GM19023 (cell line): ENCODE results near the gene MTHFD1L.
"Not testable (repeated sequence)": the region's sequence is repeated elsewhere in the genome, so short reads cannot be mapped to it uniquely, and the experiment has no call there.

Experiments
- ATAC-seq: cut with Tn5 transposase; IDR thresholded peaks from one replicate; pipeline ENCODE4 v1.9.1; 2021; ENCODE audit warnings: mild to moderate bottlenecking, moderate library complexity; ENCODE audit not compliant: unreplicated experiment

MTHFD1L gene

DNA sequence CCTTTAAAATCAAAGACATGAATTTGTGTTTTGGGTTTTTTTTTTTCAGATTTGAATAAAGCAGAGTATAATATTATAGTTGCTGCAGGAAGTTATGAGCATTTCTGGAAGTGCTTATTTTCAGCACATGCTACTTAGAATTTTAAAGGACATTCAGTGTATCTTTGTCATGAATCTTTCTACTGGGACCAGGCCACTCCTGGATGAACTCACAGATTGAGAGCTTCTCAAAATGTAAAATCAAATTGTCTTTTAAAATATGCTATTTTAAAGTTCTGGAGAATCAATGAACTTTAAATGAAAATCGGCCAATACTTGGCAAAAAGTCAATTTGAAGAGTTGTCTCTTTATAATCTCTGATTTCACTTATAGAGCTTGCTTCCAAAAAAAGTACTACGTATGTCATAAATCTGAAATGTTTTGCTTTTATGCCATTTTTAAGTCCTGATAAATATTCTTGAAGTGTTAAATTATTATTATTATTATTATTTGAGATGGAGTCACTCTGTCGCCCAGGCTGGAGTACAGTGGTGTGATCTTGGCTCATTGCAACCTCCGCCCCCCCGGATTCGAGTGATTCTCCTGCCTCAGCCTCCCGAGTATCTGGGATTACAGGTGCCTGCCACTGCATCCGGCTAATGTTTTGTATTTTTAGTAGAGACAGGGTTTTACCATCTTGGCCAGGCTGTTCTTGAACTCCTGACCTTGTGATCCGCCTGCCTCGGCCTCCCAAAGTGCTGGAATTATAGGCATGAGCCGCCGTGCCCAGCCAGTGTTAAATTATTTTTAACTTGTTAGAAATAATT, 198.5 kb downstream of the MTHFD1L start:
- no peak for ATAC-seq

DNA sequence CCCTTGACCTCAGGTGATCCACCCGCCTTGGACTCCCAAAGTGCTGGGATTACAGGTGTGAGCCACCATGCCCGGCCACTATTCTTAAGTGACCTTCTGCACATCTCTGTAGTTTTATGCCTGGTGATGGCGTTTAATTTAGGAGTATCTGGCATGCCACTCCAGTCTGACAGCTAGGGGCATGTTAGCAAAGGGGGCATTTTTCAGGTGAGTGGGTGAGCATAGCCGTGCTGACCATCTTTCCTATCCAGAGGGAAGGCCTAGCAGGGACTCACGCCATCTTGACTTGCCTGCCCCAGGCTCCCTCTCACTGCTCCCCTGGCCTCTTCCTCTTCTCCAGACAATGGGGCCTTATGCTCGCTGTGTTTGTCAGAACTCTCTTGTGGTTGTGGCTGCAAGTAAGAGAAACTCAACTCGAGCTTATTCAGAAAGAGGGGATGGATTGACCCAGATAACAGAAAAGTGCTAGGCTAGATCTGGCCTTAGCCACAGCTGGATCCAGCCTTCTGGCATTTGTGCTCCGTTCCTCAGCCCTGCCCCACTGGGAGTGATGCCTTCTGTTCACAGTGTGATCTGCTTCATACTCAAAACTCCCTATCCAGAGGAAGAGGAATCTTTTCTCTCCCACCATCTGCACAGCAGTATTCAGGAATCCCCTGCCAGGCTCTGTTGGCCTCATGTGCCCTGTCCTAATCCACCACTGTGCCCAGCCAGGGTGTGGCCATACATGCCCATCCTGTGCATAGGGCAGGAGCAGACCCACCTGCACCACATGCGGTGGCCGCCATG, 199.7 kb downstream of the MTHFD1L start:
- ATAC-seq: no peak

DNA sequence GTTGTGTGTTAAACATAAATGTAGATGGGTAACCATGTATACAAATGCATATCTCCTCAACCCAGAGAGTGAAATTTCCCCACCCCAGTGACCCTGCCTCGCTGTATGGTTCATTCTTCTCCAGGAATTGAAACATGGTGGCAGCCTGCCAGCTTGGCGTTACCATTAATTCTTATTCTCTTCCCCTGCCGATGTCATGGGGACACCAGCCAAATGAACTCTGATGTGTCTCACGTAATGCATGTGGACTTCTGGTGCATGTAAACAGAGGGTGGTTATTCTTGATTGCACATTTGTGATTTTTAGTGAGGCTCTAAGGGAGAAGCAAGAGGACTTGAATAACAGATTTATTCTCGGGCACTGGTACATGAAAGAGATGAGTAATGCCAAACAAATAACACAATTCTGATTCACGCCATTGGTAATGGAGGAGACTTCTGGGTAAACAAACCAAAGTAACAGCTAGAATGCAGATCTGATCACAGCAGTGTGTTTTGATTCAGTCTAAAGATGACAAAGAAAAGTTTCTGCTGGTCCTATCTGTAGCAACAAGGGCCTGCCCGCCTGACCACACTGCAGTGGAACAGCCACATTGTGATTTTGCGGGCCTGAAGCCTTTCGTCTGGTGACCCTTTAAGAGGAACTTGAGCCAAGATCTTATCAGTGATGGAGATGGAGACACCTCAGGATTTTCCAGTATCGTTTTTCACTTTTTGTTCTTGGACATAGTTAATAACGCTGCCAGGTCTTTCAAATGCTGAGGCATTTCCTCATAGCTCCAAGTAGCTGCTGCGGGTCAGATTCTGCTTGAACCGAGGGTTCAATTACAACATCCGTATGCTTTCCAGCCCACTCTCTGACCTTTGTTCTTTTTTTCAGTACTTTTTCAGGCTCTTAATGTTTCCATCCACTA, 202.4 kb downstream of the MTHFD1L start:
- no peak for ATAC-seq

DNA sequence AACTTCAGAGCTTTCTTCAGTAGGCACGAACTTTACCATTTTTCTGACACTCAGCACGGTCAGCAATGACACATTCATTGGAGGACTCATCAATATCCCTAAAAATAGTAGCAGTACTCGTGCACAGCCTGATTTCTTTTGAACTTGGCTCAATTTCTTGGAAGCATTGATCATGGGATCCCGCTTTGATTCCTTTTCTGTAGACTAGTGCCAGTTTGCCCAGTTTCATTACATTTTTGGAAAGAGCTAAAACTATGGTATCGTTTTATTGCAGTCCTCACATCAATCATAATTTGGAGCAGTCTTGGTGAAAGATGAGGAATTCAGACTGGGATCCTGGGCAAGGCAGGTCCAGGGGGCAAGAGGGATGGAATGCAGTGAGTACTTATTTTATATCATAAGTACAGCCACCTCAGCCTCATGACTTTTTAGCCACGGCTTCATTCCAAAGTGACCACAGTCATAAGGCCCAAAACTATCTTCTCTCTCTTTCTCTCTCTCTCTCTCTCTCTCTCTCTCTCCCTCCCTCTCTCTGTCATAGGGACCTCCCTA, 203.3 kb downstream of the MTHFD1L start:
- no peak for ATAC-seq

DNA sequence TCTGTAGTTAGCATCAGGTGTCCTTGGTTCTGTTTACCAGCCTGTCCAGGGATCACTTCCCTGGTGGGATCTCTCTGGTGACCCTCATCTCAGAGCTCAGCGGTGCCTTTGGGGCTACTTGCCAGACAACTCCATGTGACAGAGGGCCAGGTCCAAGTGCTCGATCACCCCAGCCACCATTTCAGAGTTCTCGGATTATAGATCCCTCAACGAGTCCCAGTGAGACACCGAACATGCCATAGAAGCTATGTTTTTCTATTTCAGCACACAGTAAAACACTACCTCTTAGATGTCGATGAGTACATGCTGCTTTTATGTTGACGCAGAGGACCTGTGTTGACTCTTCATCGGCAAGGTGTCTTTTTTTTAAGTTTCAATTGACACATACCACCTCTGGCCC, 204.1 kb downstream of the MTHFD1L start:
- no peak for ATAC-seq

DNA sequence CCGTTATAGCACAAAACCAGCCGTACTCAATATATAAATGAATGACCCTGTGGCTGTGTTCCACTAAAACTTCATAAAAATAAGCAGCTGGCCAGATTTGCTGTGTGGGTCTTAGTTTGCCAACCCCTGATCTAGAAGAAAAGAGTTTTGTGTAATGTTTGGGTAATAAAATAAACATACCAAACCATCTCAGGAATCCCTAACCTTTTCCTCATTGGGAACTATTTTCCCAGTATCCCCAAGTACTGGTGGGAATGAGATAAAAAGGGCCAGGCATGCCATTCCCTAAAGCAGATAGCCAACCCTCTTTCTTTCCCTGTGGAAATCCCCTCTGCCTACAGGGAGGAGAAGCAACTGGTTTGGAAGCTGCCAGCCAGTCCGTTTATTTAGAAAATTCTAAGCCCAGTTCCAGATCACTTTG, 205.1 kb downstream of the MTHFD1L start:
- ATAC-seq: no peak

DNA sequence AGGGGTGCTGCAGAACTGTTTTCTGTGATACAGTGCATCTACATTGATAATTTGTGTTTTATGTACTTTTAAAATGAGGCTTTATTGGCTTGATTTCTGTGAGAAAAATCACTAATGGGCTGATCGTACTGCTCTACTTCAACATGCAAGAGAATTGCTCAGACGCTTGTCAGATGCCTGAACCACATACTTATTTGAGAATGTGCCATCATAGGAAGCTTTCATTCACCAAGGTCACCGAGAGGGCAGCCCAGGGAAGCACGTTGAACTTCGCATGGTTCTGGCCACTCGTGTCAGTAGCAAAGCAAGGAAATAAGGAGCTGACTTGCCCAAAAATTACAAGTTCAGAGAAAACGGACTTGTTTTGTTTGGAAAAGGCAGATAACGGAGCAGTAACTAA, 205.8 kb downstream of the MTHFD1L start:
- ATAC-seq: no peak

DNA sequence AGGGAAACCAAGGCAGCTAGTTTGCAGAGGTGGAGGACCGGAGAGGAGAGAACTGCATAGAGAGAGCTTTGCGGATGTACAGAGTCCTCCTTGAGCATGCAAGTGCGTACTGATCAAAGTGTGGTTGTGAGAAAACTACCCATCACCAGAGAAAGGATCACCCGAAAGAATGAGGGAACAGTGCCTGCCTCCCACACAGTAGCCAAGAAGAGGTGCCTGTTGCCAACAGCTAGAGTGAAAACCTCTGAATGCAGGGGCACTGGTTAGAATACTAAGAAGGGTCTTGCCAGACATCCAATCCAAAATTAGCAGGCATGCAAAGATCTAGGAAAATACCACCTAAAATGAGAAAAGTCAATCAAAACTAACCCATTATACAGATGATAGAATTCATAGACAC, 207.6 kb downstream of the MTHFD1L start:
- no peak for ATAC-seq

DNA sequence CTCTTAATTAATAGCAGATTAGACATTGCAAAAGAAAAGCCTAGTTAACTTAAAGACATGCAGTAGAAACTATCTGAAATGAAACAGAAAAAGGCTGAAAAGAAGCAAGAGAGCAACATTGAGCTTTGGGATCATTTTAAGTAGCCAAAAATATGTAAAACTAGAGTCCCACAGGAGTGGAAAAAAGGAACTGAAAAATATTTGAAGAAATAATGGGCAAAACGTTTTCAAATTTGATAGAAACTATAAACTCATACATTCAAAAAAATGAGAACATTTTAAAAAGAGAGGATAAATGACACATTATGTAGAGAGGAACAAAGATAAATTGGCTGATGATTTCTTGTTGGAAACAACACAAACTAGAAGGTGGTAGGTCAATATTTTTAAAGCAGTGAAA, 208.2 kb downstream of the MTHFD1L start:
- no peak for ATAC-seq

DNA sequence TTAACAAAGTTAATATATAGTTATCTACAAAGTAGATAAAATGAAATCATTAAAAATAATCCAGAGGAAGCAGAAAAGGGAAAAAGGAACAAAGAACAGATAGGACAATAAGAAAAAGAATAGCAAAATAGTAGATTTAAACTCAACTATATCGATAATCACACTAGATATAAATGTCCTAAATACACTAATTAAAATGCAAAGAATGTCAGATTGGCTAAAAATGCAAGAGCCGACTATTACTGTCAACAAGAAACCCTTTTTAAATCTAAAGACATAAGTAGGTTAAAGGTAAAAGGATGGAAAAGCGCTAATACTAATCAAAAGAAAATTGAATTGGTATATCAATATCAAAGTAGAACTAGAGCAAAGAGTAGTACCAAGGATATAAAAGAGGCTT, 209.5 kb downstream of the MTHFD1L start:
- no peak for ATAC-seq

DNA sequence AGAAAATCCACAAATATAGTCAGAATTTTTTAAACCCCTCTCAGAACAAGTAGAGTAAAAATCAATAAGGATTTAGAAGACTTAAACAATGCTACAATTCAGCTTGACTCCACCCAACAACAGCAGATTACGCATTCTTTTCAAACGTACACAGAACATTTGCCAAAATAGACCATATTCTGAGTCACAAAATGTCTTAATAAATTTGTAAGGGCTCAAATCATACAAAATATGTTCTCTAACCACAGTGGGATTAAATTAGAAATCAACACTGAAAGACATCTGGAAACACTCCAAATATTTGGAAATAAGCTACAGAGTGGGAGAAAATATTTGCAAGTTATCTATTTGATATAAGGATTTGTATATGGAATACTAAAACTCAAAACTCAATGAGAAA, 210.0 kb downstream of the MTHFD1L start:
- no peak for ATAC-seq

DNA sequence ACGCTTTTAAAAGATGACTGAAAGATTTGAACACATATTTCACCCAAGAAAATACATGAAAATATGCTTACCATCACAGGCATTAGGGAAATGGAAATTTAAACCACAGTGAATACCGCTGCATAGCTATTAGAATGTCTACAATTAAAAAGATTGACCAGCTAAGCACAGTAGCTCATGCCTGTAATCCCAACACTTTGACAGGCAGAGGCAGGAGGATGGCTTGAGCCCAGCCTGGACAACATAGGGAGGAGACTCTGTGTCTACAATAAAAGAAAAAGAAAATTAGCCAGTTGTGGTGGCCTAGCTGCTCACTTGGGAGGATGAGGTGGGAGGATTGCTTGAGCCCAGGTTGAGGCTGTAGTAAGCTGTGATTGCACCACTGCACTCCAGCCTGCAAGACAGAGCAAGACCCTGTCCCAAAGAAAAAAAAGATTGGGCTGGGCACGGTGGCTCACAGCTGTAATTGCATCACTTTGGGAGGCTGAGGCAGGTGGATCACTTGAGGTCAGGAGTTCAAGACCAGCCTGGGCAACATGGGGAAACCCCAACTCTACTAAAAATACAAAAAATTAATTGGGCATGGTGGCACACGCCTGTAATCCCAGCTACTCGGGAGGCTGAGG, 210.5 kb downstream of the MTHFD1L start:
- no peak for ATAC-seq

DNA sequence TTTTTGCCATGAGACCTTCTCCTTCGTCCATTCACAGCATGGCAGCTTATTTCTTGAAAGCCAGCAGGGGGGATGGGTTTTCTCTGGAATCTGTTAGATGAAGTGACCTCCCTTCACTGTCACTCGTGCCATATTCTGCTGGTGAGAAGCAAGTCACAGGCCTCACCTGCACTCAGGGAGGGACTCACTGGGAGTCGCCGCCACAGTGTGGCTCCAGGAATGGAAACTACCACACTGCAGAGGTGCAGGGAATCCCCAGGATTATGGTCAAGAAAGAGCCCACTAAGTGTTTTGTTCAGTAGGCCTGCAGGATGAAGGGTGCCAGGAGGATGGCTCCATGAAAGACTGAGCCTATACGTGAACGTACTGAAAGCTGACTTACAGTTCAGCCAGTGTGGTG, 213.2 kb downstream of the MTHFD1L start:
- ATAC-seq: no peak

DNA sequence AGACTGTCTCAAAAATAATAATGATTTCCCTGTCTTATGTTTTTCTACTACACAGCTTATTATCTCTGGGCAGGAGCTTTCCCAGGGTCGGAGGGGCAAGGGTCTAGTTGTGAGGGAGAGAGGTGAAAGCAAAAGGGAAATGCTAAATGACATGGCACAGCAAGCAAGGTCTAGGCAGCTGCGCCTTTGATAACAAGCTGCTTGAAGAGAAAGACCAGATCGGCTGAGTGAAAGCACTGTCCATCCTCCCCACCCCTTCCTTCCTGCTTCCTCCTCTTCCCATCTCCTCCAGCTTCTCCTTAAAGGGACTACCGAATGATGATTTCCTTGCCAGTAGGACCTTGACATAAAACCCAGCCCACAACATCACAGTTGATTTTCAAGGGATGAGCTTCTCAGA, 216.2 kb downstream of the MTHFD1L start:
- no peak for ATAC-seq

DNA sequence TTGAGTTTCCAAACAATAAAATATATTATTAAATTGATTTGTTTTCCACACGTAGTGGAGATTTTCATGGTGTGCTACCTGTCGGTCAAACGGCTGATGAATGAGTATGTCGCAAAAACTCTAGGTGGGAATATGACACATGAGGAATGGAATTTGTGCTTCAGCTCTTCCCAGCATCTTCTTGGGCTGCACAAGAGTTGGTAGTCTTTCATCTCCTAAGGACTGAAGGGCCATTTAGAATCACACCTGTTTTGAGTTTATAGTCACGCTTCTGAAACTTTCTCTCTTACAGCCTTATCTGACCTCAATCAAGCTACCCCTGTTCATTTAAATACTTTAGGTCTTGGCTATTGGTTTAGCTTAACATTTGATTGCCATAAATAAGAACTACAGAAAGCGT, 216.6 kb downstream of the MTHFD1L start:
- no peak for ATAC-seq

DNA sequence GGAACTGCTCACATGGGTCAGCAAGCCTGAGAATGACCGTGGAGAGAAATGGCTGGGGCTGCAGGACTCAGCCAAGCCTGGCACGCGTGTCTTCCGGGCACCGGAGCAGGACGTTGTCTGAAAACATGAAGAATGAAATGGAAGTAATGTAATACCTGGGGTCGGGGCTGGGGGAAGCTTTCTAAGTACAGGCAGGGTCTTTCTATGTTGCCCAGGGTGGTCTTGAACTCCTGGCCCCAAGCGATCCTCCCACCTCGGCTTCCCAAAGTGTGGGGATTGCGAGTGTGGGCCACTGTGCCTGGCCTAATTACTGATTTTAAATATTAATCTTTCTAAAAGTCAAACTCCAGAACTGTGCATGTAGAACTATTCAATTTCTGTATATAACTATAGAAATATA, 218.8 kb downstream of the MTHFD1L start:
- no peak for ATAC-seq

DNA sequence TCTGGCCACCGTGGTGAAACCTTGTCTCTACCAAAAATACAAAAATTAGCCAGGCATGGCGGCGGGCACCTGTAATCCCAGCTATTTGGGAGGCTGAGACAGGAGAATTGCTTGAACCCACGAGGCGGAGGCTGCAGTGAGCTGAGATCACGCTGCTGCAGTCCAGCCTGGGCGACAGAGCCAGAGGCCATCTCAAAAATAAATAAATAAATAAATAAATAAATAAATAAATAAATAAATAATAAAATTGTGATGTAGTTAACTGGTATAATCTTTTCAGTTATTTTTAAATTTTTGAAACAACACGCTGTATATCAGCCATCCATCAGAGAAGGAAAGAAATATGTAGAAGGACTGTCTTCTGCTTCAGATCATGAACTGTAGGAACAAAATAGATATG, 221.6 kb downstream of the MTHFD1L start:
- not testable (repeated sequence) for ATAC-seq

DNA sequence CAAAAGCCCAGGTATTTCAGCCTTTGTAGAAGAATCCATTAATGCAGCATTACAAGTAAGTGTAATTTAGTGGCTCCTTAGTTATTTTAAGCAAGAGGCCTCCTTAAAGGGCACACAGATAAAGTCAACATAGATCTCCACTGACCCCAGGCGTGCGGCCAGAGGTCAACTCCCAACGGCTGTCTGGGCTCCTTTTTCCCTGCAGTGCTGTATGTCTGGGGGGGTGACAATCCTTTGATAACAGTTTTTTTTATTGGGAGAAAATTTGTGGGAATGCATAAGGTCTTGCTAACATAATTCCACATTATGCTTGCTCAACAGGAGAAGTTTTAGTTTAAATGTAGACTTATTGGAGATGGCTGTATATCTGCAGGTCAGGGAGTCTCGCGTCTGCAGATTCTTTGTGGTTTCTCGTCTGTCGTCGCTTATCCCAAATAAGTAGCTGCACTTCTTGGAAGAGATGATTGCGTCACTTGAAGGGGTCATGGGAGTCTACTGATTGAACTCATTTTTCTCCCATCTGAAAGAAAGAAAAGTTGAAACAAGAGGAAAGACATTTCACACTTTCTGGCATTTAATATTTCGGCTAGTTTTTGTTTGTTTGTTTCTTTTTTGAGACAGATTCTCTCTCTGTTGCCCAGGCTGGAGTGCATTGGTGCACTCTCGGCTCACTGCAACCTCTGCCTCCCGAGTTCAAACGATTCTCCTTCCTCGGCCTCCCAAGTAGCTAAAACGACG, 222.5 kb downstream of the MTHFD1L start:
- no peak for ATAC-seq

DNA sequence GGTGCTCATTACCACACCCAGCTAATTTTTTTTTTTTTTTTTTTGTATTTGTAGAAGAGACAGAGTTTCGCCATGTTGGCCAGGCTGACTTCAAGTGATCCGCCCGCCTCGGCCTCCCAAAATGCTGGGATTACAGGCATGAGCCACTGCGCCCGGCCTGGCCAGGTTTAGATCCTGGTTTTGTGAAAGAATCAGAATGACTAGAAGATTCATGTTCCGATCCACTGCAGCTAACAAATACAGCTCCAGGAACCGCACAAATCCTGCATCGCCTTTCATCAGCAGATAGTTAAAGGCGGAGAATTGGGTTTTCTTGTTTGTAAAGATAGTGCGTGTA, 223.1 kb downstream of the MTHFD1L start:
- no peak for ATAC-seq

DNA sequence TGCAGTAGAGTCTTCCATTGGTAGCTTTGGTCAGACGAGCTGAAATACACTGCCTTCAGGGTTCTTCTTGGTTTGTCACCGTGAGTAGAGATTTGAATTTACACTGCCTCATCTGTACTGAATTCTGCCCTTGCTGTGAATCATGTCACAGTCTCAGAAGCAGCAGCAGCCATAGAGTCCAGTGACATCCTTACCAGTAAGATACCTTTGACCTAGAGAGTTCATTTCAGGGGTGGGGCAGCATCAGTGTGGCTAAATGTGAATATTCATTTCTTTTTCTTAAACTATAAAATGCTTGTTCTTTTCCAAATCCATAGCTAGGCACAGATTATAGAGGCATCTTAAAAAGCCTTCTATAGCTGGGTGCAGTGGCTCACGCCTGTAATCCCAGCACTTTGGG, 223.5 kb downstream of the MTHFD1L start:
- ATAC-seq: no peak
